GM12872 (cell line): ENCODE data around the gene MTNR1B.

Experiments
- TF ChIP-seq, protein P1 (sequence below): IDR thresholded peaks from 3 replicates; pipeline ENCODE4 v1.5.1; 2011; ENCODE audit warnings: low read depth, mild to moderate bottlenecking, low read length, moderate library complexity; ENCODE audit not compliant: insufficient read depth

The MTNR1B gene

GRCh38 chr11:93020248-93021046 lies 51.0 kb downstream of the MTNR1B start:
- TF ChIP-seq, protein P1, sequence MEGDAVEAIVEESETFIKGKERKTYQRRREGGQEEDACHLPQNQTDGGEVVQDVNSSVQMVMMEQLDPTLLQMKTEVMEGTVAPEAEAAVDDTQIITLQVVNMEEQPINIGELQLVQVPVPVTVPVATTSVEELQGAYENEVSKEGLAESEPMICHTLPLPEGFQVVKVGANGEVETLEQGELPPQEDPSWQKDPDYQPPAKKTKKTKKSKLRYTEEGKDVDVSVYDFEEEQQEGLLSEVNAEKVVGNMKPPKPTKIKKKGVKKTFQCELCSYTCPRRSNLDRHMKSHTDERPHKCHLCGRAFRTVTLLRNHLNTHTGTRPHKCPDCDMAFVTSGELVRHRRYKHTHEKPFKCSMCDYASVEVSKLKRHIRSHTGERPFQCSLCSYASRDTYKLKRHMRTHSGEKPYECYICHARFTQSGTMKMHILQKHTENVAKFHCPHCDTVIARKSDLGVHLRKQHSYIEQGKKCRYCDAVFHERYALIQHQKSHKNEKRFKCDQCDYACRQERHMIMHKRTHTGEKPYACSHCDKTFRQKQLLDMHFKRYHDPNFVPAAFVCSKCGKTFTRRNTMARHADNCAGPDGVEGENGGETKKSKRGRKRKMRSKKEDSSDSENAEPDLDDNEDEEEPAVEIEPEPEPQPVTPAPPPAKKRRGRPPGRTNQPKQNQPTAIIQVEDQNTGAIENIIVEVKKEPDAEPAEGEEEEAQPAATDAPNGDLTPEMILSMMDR = no peak

- TF ChIP-seq, protein P1 = no peak
Measured at GRCh38 chr11:93024369-93024768, 54.9 kb downstream of the MTNR1B start.

DNA sequence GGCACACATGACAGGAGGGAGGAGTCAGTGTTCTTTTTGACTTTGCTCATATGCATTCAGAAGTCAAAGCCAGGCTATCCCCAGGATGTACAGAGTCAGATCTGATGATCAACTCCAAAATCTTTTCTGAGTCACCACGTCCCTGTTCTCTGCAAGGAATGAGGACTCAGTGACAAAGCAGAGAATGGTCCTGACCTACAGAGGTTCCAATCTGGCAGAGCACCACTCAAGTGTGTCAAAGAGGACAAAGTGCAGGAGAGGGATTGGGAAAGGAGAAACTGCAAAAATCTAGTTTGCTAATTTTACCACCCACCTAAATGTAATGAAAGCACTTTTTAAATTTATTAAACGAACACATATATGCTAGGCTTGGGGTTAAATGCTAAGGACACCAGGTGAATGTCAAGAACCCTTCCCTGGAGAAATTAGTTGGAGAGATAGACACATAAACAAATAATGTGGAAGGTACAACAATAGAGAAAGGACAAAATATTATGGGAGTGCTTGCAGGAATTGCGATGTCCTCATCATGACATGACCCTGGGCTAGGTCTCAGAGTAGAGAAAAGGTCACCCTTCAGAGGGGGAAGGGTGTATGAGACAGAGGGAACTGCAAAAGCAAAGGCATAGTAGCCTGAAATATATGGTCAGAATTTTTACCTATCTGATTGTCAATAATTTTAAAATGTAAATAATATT lies 56.3 kb downstream of the MTNR1B start:
- TF ChIP-seq, protein P1 = no peak

DNA sequence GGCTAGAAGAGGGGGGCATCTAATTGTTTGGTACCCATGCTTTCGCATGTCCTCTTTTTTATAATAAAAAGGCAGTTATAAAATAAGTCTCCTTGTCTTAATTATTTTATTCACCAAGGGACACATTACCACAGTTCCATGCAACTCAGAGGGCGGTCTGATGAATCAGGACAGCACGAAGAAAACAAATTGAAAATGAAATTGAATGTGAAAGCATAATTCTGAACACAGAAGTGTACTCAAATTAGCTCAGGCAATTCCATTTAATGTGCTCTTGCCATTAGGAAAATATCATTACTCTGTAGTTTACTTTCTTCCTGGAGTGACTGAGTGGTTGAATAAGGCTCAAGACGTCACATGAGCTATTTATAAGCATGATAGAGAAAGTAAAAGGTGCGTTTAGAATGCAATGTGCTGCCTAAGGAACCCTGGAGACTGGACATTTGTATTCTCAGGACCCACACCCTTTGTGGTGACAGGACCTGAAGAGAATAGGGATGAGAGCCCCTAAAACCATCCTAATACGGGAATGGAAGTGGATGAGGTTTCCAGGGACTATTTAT lies 59.6 kb downstream of the MTNR1B start:
- TF ChIP-seq, protein P1 = no peak

DNA sequence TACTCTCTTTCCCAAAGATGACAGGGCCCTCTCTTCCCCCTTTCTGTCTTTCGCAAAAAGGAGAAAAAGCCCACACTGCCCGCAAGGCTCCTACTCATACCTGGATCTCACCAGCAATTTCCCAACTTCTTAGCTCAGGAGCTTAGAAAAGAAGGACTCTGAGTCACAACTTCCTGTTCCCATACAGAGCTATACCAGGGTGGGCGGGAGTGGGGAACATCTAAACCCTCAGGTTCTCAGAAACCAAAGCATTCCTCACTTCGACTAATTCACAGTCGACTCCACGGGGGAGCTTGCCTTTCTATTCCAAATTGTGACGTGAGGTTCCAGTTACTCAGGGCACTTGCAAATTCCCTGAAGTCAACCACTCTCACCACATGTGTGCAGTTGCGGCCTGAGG lies 61.9 kb downstream of the MTNR1B start:
- TF ChIP-seq, protein P1 = no peak
